Neuron (in vitro differentiated cells): Measurements from ENCODE around the gene LAMC1.

Experiments
- H2AFZ ChIP-seq: one replicate; pipeline ENCODE4 v1.6.1; 2013; ENCODE audit warnings: low read depth, mild to moderate bottlenecking, inconsistent platforms, low read length, moderate library complexity
- H3K27me3 ChIP-seq: one replicate; pipeline ENCODE4 v1.6.1; 2013; ENCODE audit warnings: low read length; ENCODE audit not compliant: insufficient read depth
- H3K36me3 ChIP-seq: one replicate; pipeline ENCODE4 v1.6.1; 2013; ENCODE audit warnings: low read length; ENCODE audit not compliant: insufficient read depth
- H3K4me1 ChIP-seq: one replicate; pipeline ENCODE4 v1.6.1; 2013; ENCODE audit warnings: low read length; ENCODE audit not compliant: insufficient read depth
- H3K4me3 ChIP-seq: 2 replicates; pipeline ENCODE4 v1.5.1; 2013; ENCODE audit warnings: mild to moderate bottlenecking, low read length, moderate library complexity
- H3K9me3 ChIP-seq: one replicate; pipeline ENCODE4 v1.6.1; 2013; ENCODE audit warnings: low read length

The LAMC1 gene

GRCh38 chr1:183195142-183195574 is 171.9 kb downstream of the LAMC1 start:
- Histone ChIP-seq H3K9me3 (no peaks in the 10 kb centered on the region), H2AFZ (no peak overlapping the region), H3K27me3 (no peaks in the 10 kb centered on the region), H3K4me1 (no peaks in the 10 kb centered on the region), H3K36me3 (no peaks in the 10 kb centered on the region), H3K4me3 (no peak overlapping the region)
